ENCODE data around the gene PDZD4.

PDZD4 gene

DNA sequence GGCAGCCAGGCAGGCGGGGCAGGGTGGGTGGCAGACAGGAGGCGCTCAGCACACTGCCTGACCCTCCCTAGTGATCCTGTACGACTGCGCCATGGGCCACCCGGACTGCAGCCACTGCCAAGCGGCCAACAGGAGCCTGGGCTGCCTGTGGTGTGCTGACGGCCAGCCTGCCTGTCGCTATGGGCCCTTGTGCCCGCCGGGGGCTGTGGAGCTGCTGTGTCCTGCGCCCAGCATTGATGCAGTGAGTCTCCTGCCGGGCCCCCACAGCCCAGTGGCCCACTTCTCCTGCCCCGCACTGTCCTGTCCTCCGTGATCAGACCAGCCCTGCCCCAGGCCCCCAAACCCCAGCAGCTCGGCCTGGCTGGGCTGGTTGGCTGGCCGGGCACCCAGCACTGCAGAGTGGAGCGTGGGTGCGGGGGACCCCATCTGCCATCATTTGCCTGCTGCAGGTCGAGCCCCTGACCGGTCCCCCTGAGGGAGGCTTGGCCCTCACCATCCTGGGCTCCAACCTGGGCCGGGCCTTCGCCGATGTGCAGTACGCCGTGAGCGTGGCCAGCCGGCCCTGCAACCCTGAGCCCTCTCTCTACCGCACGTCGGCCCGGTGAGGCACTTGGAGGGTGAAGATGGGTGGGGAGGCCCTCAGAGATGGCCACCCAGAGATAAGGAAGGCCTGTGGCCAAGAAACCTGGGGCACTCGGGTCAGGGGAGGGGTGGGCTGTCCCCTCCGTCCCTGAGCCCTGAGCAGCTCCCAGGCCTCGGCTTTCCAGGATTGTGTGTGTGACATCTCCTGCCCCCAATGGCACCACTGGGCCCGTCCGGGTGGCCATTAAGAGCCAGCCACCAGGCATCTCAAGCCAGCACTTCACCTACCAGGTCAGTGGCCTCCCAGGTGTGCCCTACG lies 58.7 kb downstream of the PDZD4 start:
- no peak overlapping the region for H3K4me3 ChIP-seq (ENCODE audit: low read depth, low read length)
- TF ChIP-seq, protein P1, sequence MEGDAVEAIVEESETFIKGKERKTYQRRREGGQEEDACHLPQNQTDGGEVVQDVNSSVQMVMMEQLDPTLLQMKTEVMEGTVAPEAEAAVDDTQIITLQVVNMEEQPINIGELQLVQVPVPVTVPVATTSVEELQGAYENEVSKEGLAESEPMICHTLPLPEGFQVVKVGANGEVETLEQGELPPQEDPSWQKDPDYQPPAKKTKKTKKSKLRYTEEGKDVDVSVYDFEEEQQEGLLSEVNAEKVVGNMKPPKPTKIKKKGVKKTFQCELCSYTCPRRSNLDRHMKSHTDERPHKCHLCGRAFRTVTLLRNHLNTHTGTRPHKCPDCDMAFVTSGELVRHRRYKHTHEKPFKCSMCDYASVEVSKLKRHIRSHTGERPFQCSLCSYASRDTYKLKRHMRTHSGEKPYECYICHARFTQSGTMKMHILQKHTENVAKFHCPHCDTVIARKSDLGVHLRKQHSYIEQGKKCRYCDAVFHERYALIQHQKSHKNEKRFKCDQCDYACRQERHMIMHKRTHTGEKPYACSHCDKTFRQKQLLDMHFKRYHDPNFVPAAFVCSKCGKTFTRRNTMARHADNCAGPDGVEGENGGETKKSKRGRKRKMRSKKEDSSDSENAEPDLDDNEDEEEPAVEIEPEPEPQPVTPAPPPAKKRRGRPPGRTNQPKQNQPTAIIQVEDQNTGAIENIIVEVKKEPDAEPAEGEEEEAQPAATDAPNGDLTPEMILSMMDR (IDR thresholded peaks at IDR 0.05; ENCODE audit: insufficient read depth, low read depth, low read length, missing control alignments) = no peak
- DNase-seq (ENCODE audit: low read depth) = peak; percentile 0

DNA sequence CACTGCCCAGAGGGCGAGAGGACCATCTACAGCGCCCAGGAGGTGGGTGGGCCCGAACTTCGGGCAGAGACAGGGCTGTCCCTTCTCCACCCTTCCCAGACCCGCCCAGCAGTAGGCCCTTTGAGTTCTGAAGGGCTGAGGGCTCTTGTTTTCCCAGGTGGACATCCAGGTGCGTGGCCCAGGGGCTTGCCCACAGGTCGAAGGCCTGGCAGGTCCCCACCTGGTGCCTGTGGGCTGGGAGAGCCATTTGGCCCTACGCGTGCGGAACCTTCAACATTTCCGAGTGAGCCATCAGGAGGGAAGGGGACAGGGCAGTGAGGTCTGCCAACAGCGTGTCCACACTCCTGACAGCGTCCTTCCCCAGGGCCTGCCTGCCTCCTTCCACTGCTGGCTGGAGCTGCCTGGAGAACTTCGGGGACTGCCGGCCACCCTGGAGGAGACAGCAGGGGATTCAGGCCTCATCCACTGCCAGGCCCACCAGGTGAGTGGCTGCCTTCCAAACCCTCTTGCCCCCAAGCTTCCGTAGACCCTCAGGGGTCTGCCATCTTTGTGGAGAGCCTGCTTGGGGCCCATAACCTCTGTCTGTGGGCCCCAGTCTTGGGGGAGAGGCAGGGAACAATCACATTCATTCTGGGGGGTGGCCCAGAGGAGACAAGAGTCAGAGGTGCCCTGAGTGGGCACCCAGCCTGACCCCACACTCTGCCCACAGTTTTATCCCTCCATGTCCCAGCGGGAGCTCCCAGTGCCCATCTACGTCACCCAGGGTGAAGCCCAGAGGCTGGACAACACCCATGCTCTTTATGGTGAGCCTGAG lies 59.5 kb downstream of the PDZD4 start:
- no peak for DNase-seq (ENCODE audit: low read depth)
- H3K4me3 ChIP-seq (ENCODE audit: low read depth, low read length) = no peak overlapping the region
- TF ChIP-seq, protein P1 (IDR thresholded peaks at IDR 0.05; ENCODE audit: insufficient read depth, low read depth, low read length, missing control alignments) = no peak

DNA sequence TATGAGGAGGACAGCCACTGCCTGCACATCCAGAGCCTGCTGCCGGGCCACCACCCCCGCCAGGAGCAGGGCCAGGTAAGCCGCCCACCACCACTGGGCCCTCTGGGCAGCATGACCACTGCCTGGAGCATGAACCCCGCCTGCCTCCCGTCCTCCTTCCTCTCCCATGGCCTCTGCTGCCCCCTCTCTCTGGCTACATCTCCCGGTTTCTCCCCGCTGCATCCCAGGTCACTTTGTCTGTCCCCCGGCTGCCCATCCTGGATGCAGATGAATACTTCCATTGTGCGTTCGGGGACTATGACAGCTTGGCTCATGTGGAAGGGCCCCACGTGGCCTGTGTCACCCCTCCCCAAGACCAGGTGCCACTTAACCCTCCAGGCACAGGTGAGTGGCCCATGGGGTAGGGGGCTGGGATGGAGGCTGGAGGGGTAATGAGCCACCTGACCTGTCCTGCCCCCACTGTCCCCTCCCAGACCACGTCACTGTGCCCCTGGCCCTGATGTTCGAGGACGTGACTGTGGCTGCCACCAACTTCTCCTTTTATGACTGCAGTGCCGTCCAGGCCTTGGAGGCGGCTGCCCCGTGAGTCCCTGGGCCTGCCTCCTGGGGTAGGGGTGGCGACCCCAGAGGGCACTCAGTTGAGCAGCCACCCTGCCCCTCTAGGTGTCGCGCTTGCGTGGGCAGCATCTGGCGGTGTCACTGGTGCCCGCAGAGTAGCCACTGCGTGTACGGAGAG lies 60.3 kb downstream of the PDZD4 start:
- TF ChIP-seq, protein P1 (IDR thresholded peaks at IDR 0.05; ENCODE audit: insufficient read depth, low read depth, low read length, missing control alignments) = no peak
- H3K4me3 ChIP-seq (ENCODE audit: low read depth, low read length) = no peak overlapping the region
- DNase-seq (ENCODE audit: low read depth) = peak; percentile 0

DNA sequence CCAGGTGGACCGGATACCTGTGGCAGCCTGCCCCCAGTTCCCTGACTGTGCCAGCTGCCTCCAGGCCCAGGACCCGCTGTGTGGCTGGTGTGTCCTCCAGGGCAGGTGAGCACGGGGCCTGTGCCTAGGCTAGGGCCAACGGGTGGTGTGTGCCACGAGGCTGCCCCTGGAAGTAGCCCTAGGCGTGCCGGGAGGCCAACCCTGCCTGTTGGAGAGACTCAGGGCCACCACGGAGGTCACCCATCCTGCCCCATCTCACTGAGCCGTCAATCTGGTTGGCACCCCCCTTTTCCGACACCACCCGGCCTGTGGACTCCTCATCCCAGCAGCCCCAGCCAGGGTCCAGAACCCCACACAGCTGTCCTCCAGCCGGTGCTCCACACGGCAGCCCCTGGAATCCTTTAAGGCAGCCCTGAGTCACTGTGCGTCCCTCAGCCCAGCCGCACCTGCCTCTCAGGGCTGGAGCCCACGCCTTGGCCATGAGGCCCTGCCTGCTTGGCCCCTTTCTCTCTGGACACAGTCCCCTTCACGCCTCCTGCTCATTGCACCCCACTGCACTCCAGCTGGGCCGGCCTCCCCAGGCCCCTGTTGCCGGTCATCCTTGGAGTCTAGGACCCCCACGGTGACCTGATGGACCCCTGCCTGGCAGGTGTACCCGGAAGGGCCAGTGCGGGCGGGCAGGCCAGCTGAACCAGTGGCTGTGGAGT lies 61.0 kb downstream of the PDZD4 start:
- H3K4me3 ChIP-seq (ENCODE audit: low read depth, low read length) = no peak overlapping the region
- DNase-seq (ENCODE audit: low read depth) = peak; percentile 0
- TF ChIP-seq, protein P1 (IDR thresholded peaks at IDR 0.05; ENCODE audit: insufficient read depth, low read depth, low read length, missing control alignments) = no peak

DNA sequence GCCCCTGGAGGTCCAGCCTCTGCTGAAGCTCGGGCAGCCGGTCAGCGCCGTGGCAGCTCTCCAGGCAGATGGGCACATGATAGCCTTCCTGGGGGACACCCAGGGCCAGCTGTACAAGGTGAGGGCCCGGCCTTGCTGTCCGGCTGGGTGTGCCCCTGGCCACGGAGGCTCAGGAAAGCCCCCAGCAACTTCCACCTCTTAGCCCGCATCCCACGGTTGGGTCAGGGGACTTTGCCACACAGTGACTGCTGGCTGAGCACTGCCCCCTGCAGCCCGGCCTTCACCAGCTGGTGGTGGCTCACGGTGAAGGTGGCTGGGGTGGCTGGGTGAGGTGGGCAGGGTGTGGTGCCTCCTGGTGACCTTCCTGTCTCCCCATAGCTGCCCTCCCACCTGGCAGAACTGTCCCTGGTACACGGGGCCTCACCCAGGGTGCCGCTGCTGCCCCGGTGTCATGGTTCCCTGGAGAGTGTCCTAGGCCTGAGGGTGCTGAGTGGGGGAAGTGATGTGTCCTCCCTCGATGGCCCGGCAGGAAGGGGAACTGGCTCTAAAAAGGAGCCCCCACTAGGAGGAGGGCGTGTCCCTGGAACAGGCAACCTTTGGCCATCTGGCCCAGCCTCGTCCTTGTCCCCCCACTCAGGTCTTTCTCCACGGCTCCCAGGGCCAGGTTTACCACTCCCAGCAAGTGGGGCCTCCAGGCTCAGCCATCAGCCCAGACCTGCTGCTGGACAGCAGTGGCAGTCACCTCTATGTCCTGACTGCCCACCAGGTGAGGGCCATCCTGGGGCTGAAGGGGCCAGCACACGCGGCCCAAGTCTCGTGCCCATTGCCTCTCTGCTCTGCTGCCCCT lies 61.8 kb downstream of the PDZD4 start:
- DNase-seq (ENCODE audit: low read depth) = peak; percentile 0
- H3K4me3 ChIP-seq (ENCODE audit: low read depth, low read length) = no peak overlapping the region
- TF ChIP-seq, protein P1 (IDR thresholded peaks at IDR 0.05; ENCODE audit: insufficient read depth, low read depth, low read length, missing control alignments) = peak; percentile 1
